GM19240 (cell line): ENCODE data around the gene PLOD3.

Experiments used
- DNase-seq: peaks from one replicate; pipeline ENCODE4 v3.0.0; 2011; ENCODE audit warnings: low spot score; ENCODE audit not compliant: insufficient read length

PLOD3 gene

GRCh38 chr7:101239191-101239950, 22.0 kb upstream of the PLOD3 start:
- no peak for DNase-seq

GRCh38 chr7:101238226-101239182, 21.1 kb upstream of the PLOD3 start:
- DNase-seq, result no peak

DNA sequence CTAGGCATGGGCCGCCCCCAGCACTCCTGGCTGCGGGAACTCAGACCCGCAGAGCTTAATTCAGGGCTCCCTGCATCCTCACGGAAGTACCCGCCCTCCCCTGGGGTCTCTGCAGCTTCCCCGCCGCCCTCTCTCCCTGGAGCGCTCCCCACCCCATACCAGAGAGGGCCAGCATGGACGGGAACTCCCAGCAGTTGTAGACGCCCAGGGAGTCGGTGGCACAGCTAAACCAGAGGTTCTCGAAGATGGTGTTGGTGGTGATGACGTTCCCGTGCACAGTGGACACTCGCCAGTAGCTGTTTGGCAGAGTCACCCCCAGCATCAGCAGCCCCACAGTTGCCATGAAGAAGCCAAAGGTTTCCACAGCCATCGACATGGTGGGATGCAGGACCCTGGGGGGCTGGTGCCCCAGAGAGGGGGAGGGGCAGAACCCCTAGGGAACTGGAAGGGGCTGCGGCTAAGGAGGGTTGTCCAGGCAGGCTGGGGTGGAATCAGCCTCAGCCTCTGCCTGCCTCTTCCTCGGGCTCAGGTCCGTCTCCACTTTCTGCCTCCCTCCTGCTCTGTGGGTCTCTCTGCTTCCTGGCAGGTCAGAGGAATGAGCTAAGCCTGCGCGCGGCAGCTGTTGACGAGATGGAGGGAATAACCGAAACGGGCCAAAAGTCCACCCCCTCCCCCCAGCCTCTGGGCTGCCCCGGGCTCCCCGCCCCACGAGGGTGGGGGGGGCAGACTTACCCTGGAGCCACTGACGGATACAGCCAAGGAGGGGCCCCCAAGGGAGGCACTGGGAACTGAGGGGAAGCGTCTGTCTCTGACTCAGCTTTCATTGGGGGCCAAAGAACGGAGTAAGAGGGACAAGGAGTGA, 20.1 kb upstream of the PLOD3 start, which contains the start of gene CLDN15:
Gene CLDN15, minus strand, starts transcription at position 597 of the 862 bp plus-strand sequence. Its CDS starts 221 bp downstream, at position 376.
- DNase-seq, result no peak

DNA sequence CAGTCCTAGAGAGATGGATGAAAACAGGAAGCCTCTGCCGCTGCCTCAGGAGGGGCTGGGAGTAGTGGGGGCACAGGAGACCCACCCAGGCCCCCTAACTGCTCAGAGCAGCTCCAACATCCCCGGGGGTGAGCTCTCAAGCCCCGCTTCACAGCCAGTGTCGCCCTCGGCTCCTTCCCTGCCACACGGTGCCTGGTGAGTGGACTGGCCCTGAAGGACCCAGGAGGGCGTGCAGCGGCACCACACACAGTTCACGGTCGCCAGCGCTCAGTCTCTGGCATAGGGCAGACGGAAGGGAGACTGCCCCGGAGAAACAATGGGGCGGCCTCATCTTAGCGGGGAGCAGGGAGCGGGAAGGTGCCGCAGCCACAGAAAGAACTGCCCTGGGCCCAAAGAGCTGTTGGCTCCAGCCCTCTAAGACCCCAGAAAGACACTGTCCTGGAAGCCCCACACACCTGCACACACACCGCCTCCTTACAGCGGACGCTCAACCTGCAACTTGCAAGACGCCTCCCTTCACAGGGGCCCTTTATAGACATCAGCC, 19.0 kb upstream of the PLOD3 start:
- no peak for DNase-seq

DNA sequence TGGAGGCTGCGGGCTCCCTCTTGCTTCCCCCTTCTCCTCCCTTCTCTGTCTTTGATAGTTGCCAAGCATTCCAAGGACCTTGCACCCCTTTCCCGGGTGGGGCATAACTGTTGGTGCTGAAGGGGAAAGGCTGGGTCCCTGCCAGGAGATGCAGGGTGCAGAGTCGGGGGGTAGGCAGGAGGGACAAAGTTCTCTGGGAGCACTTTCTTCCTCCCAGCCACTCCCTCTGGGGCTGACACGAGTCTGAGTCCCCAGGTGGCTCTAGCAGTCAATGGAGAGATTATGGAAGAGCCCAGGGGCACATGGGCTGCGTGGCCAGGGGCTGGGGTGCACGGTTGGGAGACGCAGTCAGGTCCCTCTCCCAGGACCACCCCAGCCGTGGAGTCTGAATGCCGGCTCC, 18.1 kb upstream of the PLOD3 start:
- DNase-seq, result no peak

DNA sequence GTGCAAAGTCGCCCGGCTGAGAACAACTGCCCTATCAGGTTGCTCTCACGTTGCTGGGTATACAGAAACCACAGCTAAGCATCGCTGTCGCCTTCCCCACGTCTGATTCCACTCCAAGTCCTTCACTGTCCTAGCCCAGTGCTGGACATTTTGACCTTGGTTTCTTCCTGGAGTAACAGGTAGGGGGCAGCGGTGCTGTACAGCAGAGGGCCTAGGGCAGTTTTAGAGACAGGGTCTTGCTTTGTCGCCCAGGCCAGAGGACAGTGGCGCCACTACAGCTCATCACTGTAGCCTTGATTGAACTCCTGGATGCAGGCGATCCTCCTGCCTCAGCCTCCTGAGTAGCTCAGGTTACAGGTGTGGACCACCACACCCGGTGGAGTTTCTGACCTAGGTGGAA, 17.7 kb upstream of the PLOD3 start:
- DNase-seq, result no peak

DNA sequence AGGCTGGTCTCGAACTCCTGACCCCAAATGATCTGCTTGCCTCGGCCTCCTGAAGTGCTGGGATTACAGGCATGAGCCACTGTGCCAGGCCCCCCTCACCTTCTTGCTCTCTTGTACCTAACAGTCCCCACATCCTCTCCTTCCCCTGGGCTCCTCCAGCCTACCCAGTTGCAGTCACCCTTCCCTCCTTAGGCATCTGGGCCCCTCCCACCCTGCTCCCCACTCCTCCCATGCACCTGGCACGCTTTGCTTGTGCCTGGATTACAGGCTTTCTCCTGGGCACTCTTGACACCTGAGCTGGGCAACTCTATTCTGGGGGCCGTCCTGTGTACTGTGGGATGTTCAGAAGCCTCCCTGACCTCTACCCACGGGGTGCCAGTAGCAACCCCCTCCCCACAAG, 17.3 kb upstream of the PLOD3 start:
- no peak for DNase-seq

- DNase-seq, result no peak
Observed at GRCh38 chr7:101233907-101234547, 16.6 kb upstream of the PLOD3 start.

- DNase-seq, result no peak
Observed at GRCh38 chr7:101232141-101232850, 14.9 kb upstream of the PLOD3 start.

- DNase-seq, result no peak
Observed at GRCh38 chr7:101231644-101232043, 14.3 kb upstream of the PLOD3 start.

GRCh38 chr7:101226721-101227120, 9.3 kb upstream of the PLOD3 start:
- DNase-seq, result no peak

DNA sequence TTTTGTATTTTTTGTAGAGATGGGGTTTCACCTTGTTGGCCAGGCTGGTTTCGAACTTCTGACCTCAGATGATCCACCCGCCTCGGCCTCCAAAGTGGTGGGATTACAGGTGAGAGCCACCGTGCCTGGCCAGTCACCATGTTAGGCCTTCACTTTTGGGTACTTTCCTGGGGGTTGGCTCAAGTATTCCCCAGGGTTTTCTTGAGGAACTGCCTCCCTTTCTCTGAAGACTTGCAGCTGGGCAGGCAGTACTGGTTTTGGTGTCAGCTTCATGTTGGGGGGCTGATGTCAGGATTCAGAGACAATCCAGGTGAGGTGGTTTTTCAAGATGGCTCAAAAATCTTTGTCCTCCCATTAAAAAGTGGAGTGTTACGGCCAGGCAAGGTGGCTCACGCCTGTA, 8.3 kb upstream of the PLOD3 start:
- DNase-seq, result no peak

- no peak for DNase-seq
Observed at GRCh38 chr7:101223528-101223927, 6.1 kb upstream of the PLOD3 start.

DNA sequence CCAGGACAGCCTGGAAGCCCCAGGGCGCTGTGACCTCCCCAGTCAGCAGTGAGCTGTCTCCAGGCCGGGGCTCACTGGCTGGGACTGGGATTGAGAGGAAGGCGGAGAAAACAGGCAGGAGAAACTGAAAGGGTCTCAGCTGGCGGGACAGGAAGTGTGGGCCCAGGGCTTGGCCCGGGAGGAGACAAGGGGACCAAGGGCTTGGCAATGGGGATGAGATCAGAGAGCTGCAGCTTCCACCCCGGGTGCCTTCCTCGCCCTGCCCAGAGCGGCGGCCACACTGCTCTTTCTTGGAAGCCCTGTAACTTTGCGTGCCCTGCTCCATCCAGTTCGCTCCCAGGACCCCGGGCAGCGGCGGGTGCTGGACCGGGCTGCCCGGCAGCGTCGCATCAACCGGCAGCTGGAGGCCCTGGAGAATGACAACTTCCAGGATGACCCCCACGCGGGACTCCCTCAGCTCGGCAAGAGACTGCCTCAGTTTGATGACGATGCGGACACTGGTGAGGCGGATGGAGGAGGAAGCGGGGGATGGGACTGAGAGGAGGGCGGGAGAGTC, 5.0 kb upstream of the PLOD3 start:
- DNase-seq, result no peak

DNA sequence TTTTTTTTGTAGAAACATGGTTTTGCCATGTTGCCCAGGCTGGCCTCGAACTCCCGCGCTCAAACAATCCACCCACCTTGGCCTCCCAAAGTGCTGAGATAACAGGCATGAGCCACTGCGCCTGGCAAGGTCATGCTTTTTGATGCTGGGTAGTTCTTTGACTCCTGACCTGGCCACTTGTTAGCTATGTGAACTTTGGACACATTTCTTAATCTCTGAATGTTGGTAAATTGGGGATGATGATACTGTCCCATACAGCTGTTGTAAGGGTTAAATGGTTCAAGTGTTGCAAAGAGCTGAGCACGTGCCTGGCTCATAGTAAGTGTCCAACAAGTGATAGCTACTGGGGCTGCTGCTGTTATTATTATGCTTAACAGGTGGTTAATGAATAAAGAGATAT, 2.9 kb upstream of the PLOD3 start:
- no peak for DNase-seq

DNA sequence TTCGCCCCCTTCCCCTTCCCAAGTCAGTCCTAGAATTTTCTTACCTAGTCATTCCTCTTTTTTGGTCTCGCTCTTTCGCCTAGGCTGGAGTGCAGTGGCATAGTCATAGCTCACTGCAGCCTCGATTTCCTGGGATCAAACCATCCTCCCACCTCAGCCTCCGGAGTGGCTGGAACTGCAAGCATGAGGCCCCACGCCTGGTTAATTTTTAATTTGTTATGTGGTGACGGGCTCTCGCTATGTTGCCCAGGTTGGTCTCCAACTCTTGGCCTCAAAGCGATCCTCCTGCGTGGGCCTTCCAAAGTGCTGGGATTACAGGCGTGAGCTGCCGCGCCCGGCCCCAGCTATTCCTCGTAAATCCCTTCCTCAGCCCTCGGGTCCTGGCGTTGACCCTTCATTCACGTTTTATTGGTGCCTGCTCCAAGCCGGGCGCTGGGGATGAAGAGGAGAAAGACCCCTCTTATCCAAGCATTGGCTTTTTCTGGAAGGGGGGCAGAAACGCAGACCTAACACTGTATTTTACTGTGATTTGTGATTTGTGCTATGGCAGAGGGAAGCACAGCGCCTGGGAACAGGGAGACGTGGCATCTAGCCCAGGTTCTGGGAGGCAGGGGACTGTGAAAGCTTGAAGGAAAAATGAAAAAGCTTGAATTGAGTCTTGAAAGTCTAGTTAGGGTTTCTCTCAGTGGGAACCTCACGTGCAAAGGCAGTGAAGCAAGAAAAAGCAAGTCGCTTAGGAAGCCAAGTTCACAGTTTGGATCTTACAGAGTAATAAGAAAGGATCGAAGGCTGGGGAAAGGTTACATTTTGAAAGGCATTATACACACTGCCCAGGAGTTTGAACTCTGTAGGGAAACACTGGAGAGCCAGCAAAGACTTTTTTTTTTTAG, 1.1 kb upstream of the PLOD3 start:
- no peak for DNase-seq

GRCh38 chr7:101216860-101217387, 457 bp downstream of the PLOD3 start:
- DNase-seq, result no peak
